ENCODE measurements around the gene MXRA7. TPM values are rescaled to one million over a fixed set of nuclear protein-coding genes. Genes with fewer than 3 reads are reported as not detected.

MXRA7 gene
- total RNA-seq, 4 donors from 2014 or later: 31.0 to 633 (median 52.5) TPM

DNA sequence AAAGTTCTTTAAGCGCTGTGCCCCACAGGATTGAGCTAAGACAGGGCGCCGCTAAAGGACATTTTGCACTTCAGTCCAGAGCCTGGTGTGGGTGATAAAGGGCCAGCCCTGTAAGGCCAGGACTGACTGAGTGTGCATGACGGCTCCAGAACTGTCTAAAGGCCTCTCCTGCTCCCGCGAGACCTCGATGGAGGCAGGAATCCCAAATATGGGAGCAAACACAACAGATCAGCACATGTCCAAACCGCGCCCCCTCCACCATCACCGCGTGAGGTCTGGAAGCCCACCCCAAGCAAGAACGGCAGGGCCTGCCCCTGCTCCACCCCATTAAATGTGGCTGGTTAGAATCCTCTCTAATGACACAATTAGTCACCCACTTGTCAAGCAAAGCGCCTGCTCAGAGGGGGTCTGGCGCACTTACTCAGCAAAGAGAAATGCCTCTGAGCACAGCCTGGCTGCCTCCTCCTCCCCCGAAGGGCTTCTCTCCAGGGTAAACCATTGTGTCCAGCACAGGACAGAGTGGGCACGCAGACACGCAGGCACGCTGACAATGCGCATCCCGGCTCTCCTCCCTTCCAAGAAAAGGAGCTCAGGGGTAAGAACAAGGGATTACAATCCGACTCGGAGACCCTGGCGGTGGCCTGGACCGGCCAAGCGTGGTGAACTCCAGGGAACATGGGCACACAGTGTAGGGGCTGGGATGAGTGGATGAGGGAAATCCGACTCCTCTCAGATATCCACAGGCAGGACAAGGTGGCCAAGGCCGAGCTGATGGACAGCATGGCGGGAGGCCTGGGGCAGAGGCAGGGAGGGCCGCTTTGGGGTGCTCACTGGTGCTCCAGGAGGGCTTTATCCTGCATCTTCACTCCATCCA, 1.5 kb downstream of the MXRA7 start:
- no peaks in the 10 kb centered on the region for H3K9me3 ChIP-seq
- WGBS, 2 donors (ENCODE audit: low coverage in 1 of 2): 66 to 100% methylated on average over 4 to 29 of the region's 29 CpGs
- peak; percentile 72 for DNase-seq
- intact Hi-C loops (cut with DNase I; ENCODE audit: low total_unique reads) (no loop called here), in situ Hi-C loops (cut with MboI; ENCODE audit: low pct_ligation_motif_present in 1 of 4, low pct_unique_long_range_greater_than_20kb in 1 of 4, low sequenced_read_pairs in 3 of 4) (loop anchor here in 1 of 4 donors (25.0 kb wide), 1 partner anchor 172 kb away; the partner anchor contains the start of genes CYGB and PRCD)
- H3K27me3 ChIP-seq: no peaks in the 10 kb centered on the region
- H3K4me3 ChIP-seq: peak overlapping the region; percentile 42 to 91 (median 57)
- H3K36me3 ChIP-seq: peaks cover 0 to 14% (median 0%) of the 10 kb centered on the region in 4 donors
- TF ChIP-seq, protein P1, sequence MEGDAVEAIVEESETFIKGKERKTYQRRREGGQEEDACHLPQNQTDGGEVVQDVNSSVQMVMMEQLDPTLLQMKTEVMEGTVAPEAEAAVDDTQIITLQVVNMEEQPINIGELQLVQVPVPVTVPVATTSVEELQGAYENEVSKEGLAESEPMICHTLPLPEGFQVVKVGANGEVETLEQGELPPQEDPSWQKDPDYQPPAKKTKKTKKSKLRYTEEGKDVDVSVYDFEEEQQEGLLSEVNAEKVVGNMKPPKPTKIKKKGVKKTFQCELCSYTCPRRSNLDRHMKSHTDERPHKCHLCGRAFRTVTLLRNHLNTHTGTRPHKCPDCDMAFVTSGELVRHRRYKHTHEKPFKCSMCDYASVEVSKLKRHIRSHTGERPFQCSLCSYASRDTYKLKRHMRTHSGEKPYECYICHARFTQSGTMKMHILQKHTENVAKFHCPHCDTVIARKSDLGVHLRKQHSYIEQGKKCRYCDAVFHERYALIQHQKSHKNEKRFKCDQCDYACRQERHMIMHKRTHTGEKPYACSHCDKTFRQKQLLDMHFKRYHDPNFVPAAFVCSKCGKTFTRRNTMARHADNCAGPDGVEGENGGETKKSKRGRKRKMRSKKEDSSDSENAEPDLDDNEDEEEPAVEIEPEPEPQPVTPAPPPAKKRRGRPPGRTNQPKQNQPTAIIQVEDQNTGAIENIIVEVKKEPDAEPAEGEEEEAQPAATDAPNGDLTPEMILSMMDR (IDR thresholded peaks at IDR 0.05): no peak
- peak; percentile 7 for TF ChIP-seq EP300 (IDR thresholded peaks at IDR 0.05; ENCODE audit: low read depth)
- TF ChIP-seq POLR2AphosphoS5 (IDR thresholded peaks at IDR 0.05): peak; percentile 74 to 78 (median 78)
- TF ChIP-seq POLR2A (IDR thresholded peaks at IDR 0.05): peak; percentile 69
- peak overlapping the region; percentile 82 to 97 (median 88) for H3K27ac ChIP-seq
- peaks cover 9 to 30% (median 24%) of the 10 kb centered on the region in 4 donors for H3K4me1 ChIP-seq

DNA sequence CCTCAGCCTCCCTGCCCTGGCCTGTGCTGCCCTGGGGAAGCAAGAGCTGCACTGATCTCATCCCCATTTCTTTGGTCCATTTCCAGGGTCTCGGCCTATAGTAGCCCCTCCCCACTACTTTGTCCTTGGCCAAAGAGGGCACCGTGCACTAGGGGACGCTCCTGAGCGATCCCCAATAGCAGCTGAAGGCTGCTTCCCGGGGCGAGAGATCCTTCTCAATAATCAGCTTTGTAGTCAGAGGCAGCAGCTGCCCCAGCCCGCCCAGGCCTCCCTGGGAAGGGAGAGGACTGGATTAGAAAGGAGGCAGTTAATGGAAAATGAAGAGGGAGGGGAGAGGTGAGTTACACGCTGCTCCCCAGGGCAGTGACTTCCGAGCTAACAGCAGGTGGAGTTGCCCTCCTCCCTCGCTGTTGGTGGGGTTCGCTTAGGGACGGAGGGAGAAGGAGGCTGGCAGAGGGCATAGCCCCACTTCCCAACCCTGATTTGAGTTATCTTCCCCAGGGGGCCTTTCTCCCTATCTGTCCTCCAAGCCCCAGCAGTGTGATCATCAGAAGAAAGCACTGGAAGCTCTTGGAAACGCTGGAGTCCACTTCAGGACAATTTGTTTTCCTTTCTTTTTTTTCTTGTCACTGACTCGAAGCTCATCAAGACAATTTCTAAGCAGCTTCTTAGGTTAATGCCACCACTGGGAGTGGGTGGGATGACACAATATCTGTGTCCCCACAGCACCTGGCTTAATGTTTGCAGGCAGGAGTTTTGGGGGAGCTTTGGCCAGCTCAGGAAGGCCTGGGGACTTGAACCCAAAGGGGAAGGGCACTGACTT, 2.6 kb downstream of the MXRA7 start:
- TF ChIP-seq POLR2A (IDR thresholded peaks at IDR 0.05): no peak
- TF ChIP-seq EP300 (IDR thresholded peaks at IDR 0.05; ENCODE audit: low read depth): no peak
- no peak for TF ChIP-seq POLR2AphosphoS5 (IDR thresholded peaks at IDR 0.05)
- TF ChIP-seq, protein P1 (IDR thresholded peaks at IDR 0.05): peak in 1 of 5 experiments; percentile 14
- no peaks in the 10 kb centered on the region for H3K27me3 ChIP-seq
- H3K4me1 ChIP-seq: peaks cover 9 to 33% (median 24%) of the 10 kb centered on the region in 4 donors
- H3K9me3 ChIP-seq: no peaks in the 10 kb centered on the region
- in situ Hi-C loops (cut with MboI; ENCODE audit: low pct_ligation_motif_present in 1 of 4, low pct_unique_long_range_greater_than_20kb in 1 of 4, low sequenced_read_pairs in 3 of 4) (loop anchor here in 1 of 4 donors (25.0 kb wide), 1 partner anchor 171 kb away; the partner anchor contains the start of genes CYGB and PRCD), intact Hi-C loops (cut with DNase I; ENCODE audit: low total_unique reads) (no loop called here)
- peak overlapping the region; percentile 82 to 97 (median 88) for H3K27ac ChIP-seq
- H3K36me3 ChIP-seq: peaks cover 0 to 3% (median 0%) of the 10 kb centered on the region in 4 donors
- 72 to 77% methylated on average over 7 to 14 of the region's 14 CpGs for WGBS, 2 donors (ENCODE audit: low coverage in 1 of 2)
- no peak overlapping the region for H3K4me3 ChIP-seq
- DNase-seq: no peak

DNA sequence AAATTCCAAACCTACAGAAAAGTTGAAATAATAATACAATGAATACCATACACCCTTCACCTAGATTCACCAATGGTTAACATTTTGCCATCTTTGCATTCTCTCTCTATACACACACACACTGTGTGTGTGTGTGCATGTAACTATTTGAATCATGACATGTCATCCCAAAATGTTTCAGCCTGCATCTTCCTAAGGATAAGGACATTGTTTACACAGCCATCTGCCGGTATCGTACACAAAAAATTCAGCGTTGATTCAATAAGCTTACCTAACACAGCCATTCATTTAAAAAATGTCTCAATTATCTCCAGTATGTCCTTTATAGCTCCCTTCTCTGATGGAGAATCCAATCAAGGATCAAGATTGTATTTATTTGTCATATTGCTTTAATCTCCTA, 3.9 kb downstream of the MXRA7 start:
- in situ Hi-C loops (cut with MboI; ENCODE audit: low pct_ligation_motif_present in 1 of 4, low pct_unique_long_range_greater_than_20kb in 1 of 4, low sequenced_read_pairs in 3 of 4) (loop anchor here in 1 of 4 donors (25.0 kb wide), 1 partner anchor 170 kb away; the partner anchor contains the start of genes CYGB and PRCD), intact Hi-C loops (cut with DNase I; ENCODE audit: low total_unique reads) (no loop called here)
- no peak overlapping the region for H3K4me3 ChIP-seq
- peak overlapping the region in 3 of 4 donors; percentile 87 to 97 (median 89) for H3K27ac ChIP-seq
- H3K9me3 ChIP-seq: no peaks in the 10 kb centered on the region
- H3K27me3 ChIP-seq: no peaks in the 10 kb centered on the region
- H3K4me1 ChIP-seq: peaks cover 8 to 43% (median 26%) of the 10 kb centered on the region in 4 donors
- no peaks in the 10 kb centered on the region for H3K36me3 ChIP-seq
- WGBS, 2 donors (ENCODE audit: low coverage in 1 of 2): 69 to 82% methylated on average over 3 of the region's 3 CpGs
- DNase-seq: no peak
- TF ChIP-seq POLR2AphosphoS5 (IDR thresholded peaks at IDR 0.05) (no peak), EP300 (IDR thresholded peaks at IDR 0.05; ENCODE audit: low read depth) (no peak)
- TF ChIP-seq, protein P1 (IDR thresholded peaks at IDR 0.05): no peak

All from transverse colon (tissue), 4 donors.